ENCODE measurements around the gene BAIAP2. TPM values are rescaled to one million over a fixed set of nuclear protein-coding genes. Genes with fewer than 3 reads are reported as not detected.
"Not testable (repeated sequence)": the region's sequence is repeated elsewhere in the genome, so short reads cannot be mapped to it uniquely, and the experiment has no call there.

BAIAP2 gene
- polyA plus RNA-seq, 3 donors, result 6.9 to 23.7 (median 14.9) TPM

DNA sequence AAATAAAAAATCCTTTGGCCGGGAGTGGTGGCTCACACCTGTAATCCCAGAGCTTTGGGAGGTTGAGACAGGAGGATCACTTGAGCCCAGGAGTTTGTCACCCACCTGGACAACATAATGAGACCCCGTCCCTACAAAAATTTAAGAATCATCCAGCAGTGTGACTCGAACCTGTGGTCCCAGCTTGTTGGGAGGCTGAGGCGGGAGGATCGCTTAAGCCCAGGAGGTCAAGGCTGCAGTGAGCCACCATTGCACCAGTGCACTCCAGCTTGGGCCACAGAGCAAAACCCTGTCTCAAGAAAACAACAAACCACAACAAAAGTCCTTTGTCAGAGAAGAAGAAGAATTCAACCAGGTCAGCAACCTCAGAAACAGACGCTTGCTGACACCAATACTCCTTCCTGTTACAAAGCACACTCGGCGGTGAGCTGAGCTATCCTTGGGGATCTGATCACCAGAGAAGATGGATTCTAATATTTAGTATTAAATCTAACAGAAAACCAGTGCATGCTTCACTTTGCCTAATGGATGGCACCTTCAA lies 117.4 kb downstream of the BAIAP2 start:
- no peak overlapping the region for H3K27ac ChIP-seq (ENCODE audit: low read depth, low read length)
- WGBS, 3 donors, result 73 to 79% (median 73%) methylated on average over 8 of the region's 8 CpGs

GRCh38 chr17:81153340-81153803 lies 118.4 kb downstream of the BAIAP2 start:
- no peak overlapping the region for H3K27ac ChIP-seq (ENCODE audit: low read depth, low read length)
- WGBS, 3 donors, result 63 to 84% (median 63%) methylated on average over 17 of the region's 17 CpGs

DNA sequence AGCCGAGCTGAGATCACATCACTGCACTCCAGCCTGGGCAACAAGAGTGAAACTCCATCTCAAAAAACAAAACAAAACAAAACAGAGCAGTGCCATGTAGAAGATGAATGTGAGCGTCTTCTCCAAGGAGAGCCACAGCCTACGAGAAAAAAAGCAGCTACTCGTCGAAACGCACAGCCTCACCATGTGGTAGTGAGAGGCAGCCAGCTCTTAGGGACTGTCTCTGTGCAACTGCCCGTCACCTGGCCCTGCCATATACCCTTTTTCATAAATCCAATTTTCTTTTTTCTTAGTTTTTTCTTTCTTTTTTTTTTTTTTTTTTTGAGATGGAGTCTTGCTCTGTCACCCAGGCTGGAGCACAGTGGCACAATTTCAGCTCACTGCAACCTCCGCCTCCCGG lies 119.1 kb downstream of the BAIAP2 start:
- H3K27ac ChIP-seq (ENCODE audit: low read depth, low read length), result not testable (repeated sequence)
- WGBS, 3 donors, result 90 to 93% (median 92%) methylated on average over 9 of the region's 9 CpGs

DNA sequence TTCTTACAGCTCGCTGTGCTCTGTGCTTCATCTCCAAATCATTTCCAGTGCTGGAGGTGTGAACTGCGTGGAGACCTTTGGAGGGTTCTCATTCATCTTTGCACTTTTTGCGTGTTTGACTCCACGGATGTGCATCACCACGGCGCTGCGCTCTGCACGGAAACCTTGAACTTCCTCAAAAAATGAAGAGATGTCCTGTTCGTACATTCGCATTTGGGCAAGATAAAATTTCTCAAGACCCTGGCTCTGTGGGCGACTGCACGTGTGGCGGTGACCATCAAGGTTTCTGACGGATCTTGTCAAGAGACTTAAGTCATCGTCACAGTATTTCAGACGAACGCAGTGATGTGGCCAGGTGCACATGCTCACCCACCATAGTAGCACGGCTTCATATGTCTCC lies 120.0 kb downstream of the BAIAP2 start:
- 66 to 95% (median 80%) methylated on average over 18 of the region's 18 CpGs for WGBS, 3 donors
- no peak overlapping the region for H3K27ac ChIP-seq (ENCODE audit: low read depth, low read length)

GRCh38 chr17:81156866-81157805 lies 122.2 kb downstream of the BAIAP2 start:
- WGBS, 3 donors, result 92 to 94% (median 93%) methylated on average over 37 to 38 of the region's 38 CpGs
- H3K27ac ChIP-seq (ENCODE audit: low read depth, low read length), result no peak overlapping the region

- WGBS, 3 donors, result 85 to 87% (median 86%) methylated on average over 39 of the region's 39 CpGs
- no peak overlapping the region for H3K27ac ChIP-seq (ENCODE audit: low read depth, low read length)
These were observed 123.1 kb downstream of the BAIAP2 start for GRCh38 chr17:81157848-81158687.

GRCh38 chr17:81158688-81159590 lies 124.0 kb downstream of the BAIAP2 start:
- H3K27ac ChIP-seq (ENCODE audit: low read depth, low read length), result no peak overlapping the region
- 89 to 90% (median 90%) methylated on average over 43 of the region's 43 CpGs for WGBS, 3 donors

- no peak overlapping the region for H3K27ac ChIP-seq (ENCODE audit: low read depth, low read length)
- 41 to 69% (median 51%) methylated on average over 20 to 25 of the region's 25 CpGs for WGBS, 3 donors
These were observed 124.8 kb downstream of the BAIAP2 start for GRCh38 chr17:81159611-81160265.

DNA sequence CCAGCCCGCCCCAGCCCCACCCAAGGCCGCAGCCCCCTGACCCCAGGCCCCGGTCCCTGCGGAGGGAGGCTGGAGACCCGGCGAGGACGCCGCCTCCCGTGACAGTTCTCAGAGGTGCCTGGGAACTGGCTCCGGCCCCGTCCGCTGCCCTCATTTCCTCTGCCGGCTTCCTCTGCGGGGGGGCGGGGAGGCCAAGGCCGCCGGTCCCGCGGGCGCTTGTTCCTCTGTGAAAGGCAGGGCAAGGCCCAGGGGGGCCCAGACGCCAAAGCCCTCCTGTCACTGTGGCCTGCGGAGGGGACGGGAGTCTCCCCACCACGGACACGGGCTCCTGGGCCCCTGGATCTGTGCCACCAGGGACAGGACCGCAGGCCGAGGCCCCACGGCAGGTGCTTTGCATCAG lies 125.4 kb downstream of the BAIAP2 start:
- whole genome bisulfite sequencing, 3 donors, result 7 to 31% (median 21%) methylated on average over 17 to 28 of the region's 28 CpGs
- H3K27ac ChIP-seq (ENCODE audit: low read depth, low read length), result no peak overlapping the region

DNA sequence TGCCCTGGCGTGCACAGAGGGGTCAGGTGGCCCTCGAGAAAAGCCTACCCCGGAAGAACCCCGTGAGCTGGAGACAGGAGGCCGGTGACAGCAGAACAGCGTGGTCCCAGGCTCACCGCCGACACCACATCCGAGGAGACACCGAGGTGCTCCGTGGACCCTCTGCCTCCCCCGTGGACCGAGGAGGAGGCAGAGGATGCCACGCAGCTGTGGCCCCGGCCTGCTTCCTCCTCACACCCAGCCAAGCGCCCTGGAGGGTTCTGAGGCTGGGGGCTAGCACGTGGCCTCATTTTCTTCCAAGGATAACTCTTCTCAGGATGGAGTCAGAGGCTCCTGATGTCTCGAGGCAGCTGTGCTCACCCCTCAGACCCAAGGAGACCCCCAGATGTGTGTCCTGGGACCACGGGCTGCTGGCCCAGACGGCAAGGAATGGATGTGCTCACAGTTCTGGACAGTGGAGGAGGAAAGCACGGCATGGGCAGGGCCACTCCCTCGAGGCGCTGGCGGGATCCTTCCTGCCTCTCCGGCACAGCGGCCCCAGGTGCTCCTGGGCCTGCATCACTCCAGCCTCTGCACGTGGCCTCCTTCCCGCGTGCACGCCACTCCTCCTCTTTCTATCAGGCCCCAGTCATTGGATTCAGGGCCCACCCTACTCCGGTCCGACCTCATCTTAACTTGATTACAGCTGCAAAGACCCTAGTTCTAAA lies 125.9 kb downstream of the BAIAP2 start:
- no peak overlapping the region for H3K27ac ChIP-seq (ENCODE audit: low read depth, low read length)
- WGBS, 3 donors, result 58 to 70% (median 58%) methylated on average over 32 of the region's 32 CpGs

GRCh38 chr17:81161536-81161935 lies 126.6 kb downstream of the BAIAP2 start:
- no peak overlapping the region for H3K27ac ChIP-seq (ENCODE audit: low read depth, low read length)
- 92 to 94% (median 93%) methylated on average over 15 of the region's 15 CpGs for WGBS, 3 donors

- WGBS, 3 donors, result 74 to 86% (median 83%) methylated on average over 16 of the region's 16 CpGs
- H3K27ac ChIP-seq (ENCODE audit: low read depth, low read length), result no peak overlapping the region
These were observed 127.0 kb downstream of the BAIAP2 start for GRCh38 chr17:81161972-81162371.

DNA sequence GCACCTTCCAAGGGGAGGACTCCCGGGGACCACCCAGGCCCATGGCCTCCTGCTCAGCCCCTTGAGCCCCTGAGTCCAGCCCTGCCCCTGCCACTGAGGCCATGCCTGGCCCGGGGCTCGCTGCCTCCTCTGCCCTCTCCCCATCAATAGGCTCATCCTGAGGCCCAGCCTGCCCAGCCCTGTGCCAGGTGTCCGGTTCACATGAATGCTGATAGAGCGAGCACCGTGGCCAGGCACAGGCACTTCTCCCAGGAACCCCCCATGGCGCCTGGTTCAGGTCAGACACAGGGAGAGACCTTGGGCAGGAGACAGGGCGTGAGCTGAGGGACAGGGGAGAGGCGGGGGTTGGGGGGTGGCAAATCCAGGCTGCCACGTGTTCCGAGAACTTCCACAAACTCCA lies 127.5 kb downstream of the BAIAP2 start:
- 47 to 91% (median 87%) methylated on average over 11 of the region's 11 CpGs for WGBS, 3 donors

GRCh38 chr17:81163051-81163695 lies 128.2 kb downstream of the BAIAP2 start:
- H3K27ac ChIP-seq (ENCODE audit: low read depth, low read length), result no peak overlapping the region
- 73 to 92% (median 89%) methylated on average over 18 to 19 of the region's 19 CpGs for WGBS, 3 donors

More for the DNA sequence above, 127.5 kb downstream of the BAIAP2 start:
- no peak overlapping the region for H3K27ac ChIP-seq (ENCODE audit: low read depth, low read length)

DNA sequence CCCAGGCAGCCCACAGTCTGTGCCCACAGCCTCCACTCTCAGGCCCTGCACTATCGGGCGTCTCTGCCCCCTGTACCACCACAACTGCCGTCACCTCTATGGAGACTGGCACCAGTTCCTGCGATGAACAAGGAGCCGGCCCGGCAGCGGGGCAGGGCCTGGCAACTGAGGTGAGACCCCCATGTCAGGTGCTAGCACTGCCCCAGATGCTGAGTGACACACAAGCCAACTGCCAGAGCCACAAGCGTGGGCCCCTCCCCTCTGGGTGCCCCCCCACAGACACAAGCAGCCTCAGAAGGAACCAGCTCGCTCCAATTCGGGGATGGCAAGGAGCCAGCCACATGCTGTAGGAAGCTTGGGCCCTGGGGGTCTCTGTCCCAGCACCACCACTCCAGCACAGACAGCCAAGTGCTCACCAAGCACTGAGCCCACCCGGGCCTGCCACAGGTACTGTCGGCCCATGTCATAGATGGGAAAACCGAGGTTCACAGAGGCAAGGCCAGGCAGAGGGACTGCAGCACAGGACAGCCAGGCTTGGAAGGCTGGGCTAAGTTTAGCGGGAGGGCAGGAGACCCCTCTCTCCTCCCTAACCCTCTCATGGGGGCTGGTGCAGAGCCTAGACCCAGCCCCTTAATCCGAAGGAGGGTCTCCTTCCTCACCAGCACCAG lies 128.9 kb downstream of the BAIAP2 start:
- no peak overlapping the region for H3K27ac ChIP-seq (ENCODE audit: low read depth, low read length)
- WGBS, 3 donors, result 75 to 89% (median 88%) methylated on average over 15 of the region's 15 CpGs
